ENCODE measurements around the gene LY6G5B. TPM values are rescaled to one million over a fixed set of nuclear protein-coding genes. Genes with fewer than 3 reads are reported as not detected.
A peak's percentile ranks its signal among the peaks of the same experiment; 100 is the strongest.

LY6G5B gene
- total and polyA plus RNA-seq, 7 donors = 1.7 to 8.4 (median 2.9) TPM

DNA sequence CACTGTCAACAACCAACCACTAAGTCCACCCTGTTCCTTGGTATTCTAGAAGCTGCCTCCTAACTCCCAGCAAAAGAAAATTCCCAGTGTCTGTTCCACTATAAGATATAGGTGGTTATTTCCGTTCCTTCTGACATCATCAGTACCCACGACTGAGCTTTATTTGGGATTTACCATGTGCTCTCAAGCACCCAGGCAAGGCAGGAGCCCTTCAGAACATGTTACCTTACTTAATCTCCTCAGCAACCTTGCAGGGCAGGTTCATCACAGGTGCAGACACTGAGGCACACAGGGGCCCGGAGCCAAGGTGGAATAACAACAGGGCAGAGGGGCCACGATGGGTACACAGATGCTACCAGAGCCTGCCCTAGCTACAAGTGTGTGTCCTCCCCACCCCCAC, 22.6 kb downstream of the LY6G5B start:
- Histone ChIP-seq H3K27me3 (ENCODE audit: insufficient read depth in 3 of 3, low read length in 2 of 3) (no peaks in the 10 kb centered on the region), H3K36me3 (ENCODE audit: insufficient read depth in 1 of 2, low read depth in 1 of 2) (peaks cover 12 to 100% of the 10 kb centered on the region in 2 donors), H3K9me3 (no peaks in the 10 kb centered on the region), H3K4me1 (no peaks in the 10 kb centered on the region), H3K4me3 (no peak overlapping the region), H3K27ac (no peak overlapping the region)
- no peak for DNase-seq
- WGBS, 3 donors = 82 to 84% (median 83%) methylated on average over 4 of the region's 4 CpGs
- no peak for ATAC-seq
- intact Hi-C loops (cut with DNase I) = no loop called here
- TF ChIP-seq, protein P1, sequence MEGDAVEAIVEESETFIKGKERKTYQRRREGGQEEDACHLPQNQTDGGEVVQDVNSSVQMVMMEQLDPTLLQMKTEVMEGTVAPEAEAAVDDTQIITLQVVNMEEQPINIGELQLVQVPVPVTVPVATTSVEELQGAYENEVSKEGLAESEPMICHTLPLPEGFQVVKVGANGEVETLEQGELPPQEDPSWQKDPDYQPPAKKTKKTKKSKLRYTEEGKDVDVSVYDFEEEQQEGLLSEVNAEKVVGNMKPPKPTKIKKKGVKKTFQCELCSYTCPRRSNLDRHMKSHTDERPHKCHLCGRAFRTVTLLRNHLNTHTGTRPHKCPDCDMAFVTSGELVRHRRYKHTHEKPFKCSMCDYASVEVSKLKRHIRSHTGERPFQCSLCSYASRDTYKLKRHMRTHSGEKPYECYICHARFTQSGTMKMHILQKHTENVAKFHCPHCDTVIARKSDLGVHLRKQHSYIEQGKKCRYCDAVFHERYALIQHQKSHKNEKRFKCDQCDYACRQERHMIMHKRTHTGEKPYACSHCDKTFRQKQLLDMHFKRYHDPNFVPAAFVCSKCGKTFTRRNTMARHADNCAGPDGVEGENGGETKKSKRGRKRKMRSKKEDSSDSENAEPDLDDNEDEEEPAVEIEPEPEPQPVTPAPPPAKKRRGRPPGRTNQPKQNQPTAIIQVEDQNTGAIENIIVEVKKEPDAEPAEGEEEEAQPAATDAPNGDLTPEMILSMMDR (IDR thresholded peaks at IDR 0.05) = no peak

DNA sequence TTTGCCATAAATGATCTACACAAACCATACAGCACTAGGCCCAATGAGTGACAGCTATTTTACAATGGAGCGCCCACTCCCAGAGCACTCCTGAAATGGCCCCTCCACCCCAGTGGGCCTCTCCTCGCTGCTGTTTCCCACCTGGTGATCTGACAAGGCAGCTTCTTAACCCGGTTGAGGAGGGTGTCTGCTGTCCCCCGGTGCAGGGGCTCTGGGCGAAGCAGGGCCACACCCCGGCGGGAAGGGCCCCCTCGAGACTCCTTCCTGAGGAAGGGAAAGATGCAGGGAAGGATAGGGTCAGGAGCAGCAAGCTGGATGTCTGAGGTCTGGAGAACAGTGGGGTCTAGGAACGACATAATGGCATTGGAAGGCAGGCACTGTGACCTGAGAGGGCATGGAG, 23.1 kb downstream of the LY6G5B start:
- intact Hi-C loops (cut with DNase I) = no loop called here
- no peak overlapping the region for H3K27ac ChIP-seq
- peaks cover 2% of the 10 kb centered on the region for H3K4me1 ChIP-seq
- no peaks in the 10 kb centered on the region for H3K27me3 ChIP-seq (ENCODE audit: insufficient read depth in 3 of 3, low read length in 2 of 3)
- ATAC-seq = no peak
- TF ChIP-seq, protein P1 (IDR thresholded peaks at IDR 0.05) = no peak
- H3K9me3 ChIP-seq = no peaks in the 10 kb centered on the region
- WGBS, 3 donors = 88 to 91% (median 90%) methylated on average over 9 of the region's 9 CpGs
- no peak overlapping the region for H3K4me3 ChIP-seq
- no peak for DNase-seq
- peaks cover 12 to 99% of the 10 kb centered on the region in 2 donors for H3K36me3 ChIP-seq (ENCODE audit: insufficient read depth in 1 of 2, low read depth in 1 of 2)

DNA sequence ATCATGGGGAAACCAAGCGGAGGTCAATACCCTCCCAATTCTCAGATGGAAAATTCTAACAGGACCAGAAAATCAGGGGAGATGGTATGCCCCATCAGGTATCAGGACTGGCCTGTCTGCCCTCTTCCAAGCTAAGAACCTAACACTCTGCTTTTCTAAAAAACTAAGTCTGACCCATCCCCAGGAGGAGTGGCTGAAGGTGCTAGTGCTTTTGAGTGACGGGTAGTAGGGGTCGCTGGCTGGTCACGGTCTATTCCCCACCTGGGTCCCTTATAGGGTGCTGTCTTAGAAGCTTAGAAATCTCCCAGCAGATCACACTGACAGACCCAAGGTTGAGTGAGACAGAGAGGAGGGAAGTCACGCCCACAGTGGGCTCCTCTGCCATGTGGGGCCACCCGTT, 23.8 kb downstream of the LY6G5B start:
- ATAC-seq = no peak
- Histone ChIP-seq H3K36me3 (ENCODE audit: insufficient read depth in 1 of 2, low read depth in 1 of 2) (peaks cover 12 to 99% of the 10 kb centered on the region in 2 donors), H3K27ac (no peak overlapping the region), H3K4me1 (peaks cover 7% of the 10 kb centered on the region), H3K4me3 (no peak overlapping the region), H3K9me3 (no peaks in the 10 kb centered on the region), H3K27me3 (ENCODE audit: insufficient read depth in 3 of 3, low read length in 2 of 3) (no peaks in the 10 kb centered on the region)
- intact Hi-C loops (cut with DNase I) = no loop called here
- TF ChIP-seq, protein P1 (IDR thresholded peaks at IDR 0.05) = no peak
- WGBS, 3 donors = 88 to 93% (median 89%) methylated on average over 6 of the region's 6 CpGs
- no peak for DNase-seq

DNA sequence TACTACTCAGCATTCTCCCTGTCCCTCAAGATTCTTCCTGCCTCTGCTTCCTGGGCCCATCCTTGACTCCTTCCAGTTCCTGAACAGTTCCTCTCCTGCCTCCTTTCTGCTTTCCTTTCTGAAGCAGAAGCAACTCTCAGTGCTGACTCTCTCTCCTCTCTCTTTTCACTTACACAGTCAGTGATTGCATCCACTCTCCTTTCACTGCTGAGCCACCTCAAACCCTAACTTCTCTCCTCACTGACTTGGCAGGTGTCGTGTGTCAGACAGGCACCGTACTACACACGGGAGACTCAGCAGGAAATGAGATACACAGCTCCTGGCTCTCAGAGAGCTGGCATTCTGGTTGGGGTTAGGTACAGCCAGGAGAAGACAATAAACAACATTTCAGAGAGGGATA, 27.8 kb downstream of the LY6G5B start:
- DNase-seq = no peak
- Histone ChIP-seq H3K27ac (peak overlapping the region; percentile 25), H3K36me3 (ENCODE audit: insufficient read depth in 1 of 2, low read depth in 1 of 2) (peaks cover 0 to 88% of the 10 kb centered on the region in 2 donors), H3K4me1 (peaks cover 27% of the 10 kb centered on the region), H3K27me3 (ENCODE audit: insufficient read depth in 3 of 3, low read length in 2 of 3) (no peaks in the 10 kb centered on the region), H3K9me3 (no peaks in the 10 kb centered on the region), H3K4me3 (no peak overlapping the region)
- peak in 1 of 4 donors; percentile 20 for ATAC-seq
- TF ChIP-seq, protein P1 (IDR thresholded peaks at IDR 0.05) = no peak
- intact Hi-C loops (cut with DNase I) = no loop called here
- 8 to 15% (median 15%) methylated on average over 3 of the region's 3 CpGs for WGBS, 3 donors

DNA sequence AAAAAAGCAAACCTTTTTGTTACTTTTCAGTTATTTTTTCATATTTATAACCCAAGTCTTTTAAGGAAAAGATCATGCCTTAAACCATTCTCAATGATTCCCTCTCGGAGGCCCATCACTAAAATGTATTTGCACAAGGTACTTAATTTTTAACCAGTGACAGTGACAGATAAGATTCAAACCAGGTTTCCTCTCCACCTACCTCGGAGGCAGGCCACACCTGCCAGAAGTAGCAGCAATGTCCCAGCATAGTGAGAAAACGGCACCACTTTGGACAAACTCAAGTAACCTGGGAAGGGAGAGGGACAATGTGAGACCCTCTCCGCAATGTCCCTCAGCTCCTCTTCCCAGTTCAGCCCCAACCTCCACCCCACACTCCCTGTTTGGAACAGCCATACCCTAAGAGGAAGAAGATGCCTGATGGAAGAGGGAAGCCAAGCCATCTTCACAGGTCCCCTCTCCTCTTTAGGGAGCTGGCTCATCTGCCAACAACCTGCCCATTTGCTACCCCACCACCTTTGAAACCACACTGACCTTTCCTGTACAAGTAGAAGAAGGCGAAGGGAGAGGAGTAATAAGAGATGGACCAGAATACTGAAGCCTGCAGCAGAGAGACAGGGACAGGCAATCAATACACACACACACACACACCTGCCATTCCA, 31.1 kb downstream of the LY6G5B start:
- intact Hi-C loops (cut with DNase I) = no loop called here
- TF ChIP-seq, protein P1 (IDR thresholded peaks at IDR 0.05) = no peak
- Histone ChIP-seq H3K9me3 (no peaks in the 10 kb centered on the region), H3K27me3 (ENCODE audit: insufficient read depth in 3 of 3, low read length in 2 of 3) (no peaks in the 10 kb centered on the region), H3K27ac (peak overlapping the region; percentile 98), H3K4me3 (peak overlapping the region; percentile 78), H3K36me3 (ENCODE audit: insufficient read depth in 1 of 2, low read depth in 1 of 2) (peaks cover 0 to 55% of the 10 kb centered on the region in 2 donors), H3K4me1 (peaks cover 32% of the 10 kb centered on the region)
- WGBS, 3 donors = 85 to 96% (median 89%) methylated on average over 5 of the region's 5 CpGs
- no peak for DNase-seq
- no peak for ATAC-seq
